ENCODE measurements around the gene MYCN.

DNA sequence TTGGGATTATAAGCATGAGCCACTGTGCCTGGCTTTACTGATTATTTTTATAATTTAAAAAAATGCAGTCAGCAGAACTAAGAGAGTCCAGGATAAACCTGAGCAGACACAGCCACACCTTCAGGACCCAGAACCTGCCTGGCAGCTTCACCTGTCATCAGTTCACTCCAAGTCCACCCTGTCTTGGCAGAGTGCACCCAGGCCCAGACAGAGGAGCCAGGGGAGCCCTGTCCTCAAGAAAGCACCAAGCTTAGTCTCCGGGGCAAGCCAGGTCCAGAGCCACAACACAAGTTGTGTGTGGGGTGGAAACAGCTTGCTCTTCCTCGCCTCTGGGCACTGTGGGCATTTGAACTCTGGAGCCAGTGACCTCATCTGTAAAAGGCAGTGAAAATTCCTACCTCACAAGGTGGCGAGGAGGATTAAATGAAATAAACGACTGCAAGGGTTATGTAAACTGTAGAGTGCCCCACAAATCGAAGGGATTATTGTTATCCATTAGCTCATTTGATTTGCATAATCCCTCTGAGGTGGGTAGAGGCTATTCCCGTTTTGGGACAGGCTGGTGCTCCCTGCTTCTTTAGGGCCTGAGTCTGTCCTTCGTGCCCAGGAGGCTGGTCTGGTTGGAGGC lies 24.7 kb downstream of the MYCN start:
- TF ChIP-seq, protein P1, sequence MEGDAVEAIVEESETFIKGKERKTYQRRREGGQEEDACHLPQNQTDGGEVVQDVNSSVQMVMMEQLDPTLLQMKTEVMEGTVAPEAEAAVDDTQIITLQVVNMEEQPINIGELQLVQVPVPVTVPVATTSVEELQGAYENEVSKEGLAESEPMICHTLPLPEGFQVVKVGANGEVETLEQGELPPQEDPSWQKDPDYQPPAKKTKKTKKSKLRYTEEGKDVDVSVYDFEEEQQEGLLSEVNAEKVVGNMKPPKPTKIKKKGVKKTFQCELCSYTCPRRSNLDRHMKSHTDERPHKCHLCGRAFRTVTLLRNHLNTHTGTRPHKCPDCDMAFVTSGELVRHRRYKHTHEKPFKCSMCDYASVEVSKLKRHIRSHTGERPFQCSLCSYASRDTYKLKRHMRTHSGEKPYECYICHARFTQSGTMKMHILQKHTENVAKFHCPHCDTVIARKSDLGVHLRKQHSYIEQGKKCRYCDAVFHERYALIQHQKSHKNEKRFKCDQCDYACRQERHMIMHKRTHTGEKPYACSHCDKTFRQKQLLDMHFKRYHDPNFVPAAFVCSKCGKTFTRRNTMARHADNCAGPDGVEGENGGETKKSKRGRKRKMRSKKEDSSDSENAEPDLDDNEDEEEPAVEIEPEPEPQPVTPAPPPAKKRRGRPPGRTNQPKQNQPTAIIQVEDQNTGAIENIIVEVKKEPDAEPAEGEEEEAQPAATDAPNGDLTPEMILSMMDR (IDR thresholded peaks at IDR 0.05; ENCODE audit: low read depth, low read length, missing input control): no peak
- TF ChIP-seq, protein P2, sequence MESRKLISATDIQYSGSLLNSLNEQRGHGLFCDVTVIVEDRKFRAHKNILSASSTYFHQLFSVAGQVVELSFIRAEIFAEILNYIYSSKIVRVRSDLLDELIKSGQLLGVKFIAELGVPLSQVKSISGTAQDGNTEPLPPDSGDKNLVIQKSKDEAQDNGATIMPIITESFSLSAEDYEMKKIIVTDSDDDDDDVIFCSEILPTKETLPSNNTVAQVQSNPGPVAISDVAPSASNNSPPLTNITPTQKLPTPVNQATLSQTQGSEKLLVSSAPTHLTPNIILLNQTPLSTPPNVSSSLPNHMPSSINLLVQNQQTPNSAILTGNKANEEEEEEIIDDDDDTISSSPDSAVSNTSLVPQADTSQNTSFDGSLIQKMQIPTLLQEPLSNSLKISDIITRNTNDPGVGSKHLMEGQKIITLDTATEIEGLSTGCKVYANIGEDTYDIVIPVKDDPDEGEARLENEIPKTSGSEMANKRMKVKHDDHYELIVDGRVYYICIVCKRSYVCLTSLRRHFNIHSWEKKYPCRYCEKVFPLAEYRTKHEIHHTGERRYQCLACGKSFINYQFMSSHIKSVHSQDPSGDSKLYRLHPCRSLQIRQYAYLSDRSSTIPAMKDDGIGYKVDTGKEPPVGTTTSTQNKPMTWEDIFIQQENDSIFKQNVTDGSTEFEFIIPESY (IDR thresholded peaks at IDR 0.05): no peak
- TF ChIP-seq, protein P3, sequence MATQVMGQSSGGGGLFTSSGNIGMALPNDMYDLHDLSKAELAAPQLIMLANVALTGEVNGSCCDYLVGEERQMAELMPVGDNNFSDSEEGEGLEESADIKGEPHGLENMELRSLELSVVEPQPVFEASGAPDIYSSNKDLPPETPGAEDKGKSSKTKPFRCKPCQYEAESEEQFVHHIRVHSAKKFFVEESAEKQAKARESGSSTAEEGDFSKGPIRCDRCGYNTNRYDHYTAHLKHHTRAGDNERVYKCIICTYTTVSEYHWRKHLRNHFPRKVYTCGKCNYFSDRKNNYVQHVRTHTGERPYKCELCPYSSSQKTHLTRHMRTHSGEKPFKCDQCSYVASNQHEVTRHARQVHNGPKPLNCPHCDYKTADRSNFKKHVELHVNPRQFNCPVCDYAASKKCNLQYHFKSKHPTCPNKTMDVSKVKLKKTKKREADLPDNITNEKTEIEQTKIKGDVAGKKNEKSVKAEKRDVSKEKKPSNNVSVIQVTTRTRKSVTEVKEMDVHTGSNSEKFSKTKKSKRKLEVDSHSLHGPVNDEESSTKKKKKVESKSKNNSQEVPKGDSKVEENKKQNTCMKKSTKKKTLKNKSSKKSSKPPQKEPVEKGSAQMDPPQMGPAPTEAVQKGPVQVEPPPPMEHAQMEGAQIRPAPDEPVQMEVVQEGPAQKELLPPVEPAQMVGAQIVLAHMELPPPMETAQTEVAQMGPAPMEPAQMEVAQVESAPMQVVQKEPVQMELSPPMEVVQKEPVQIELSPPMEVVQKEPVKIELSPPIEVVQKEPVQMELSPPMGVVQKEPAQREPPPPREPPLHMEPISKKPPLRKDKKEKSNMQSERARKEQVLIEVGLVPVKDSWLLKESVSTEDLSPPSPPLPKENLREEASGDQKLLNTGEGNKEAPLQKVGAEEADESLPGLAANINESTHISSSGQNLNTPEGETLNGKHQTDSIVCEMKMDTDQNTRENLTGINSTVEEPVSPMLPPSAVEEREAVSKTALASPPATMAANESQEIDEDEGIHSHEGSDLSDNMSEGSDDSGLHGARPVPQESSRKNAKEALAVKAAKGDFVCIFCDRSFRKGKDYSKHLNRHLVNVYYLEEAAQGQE (IDR thresholded peaks at IDR 0.05): no peak
- TF ChIP-seq RAD21 (IDR thresholded peaks at IDR 0.05): no peak
- TF ChIP-seq, protein P4, sequence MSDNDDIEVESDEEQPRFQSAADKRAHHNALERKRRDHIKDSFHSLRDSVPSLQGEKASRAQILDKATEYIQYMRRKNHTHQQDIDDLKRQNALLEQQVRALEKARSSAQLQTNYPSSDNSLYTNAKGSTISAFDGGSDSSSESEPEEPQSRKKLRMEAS (IDR thresholded peaks at IDR 0.05): no peak
- no peak for TF ChIP-seq EGR1 (IDR thresholded peaks at IDR 0.05; ENCODE audit: low read depth in 2 of 2)
- TF ChIP-seq TAF1 (conservative IDR thresholded peaks at IDR 0.05): no peak
- TF ChIP-seq, protein P5, sequence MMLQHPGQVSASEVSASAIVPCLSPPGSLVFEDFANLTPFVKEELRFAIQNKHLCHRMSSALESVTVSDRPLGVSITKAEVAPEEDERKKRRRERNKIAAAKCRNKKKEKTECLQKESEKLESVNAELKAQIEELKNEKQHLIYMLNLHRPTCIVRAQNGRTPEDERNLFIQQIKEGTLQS (IDR thresholded peaks at IDR 0.05): no peak
- TF ChIP-seq JUND (IDR thresholded peaks at IDR 0.05): no peak
- no peak for TF ChIP-seq FOXA2 (IDR thresholded peaks at IDR 0.05)
